Measurements from ENCODE around the gene ST6GALNAC6. TPM values are rescaled to one million over a fixed set of nuclear protein-coding genes. Genes with fewer than 3 reads are reported as not detected.
A peak's percentile ranks its signal among the peaks of the same experiment; 100 is the strongest.

The ST6GALNAC6 gene
- total RNA-seq, 4 donors from 2014 or later, result 7.7 to 88.3 (median 18.9) TPM

DNA sequence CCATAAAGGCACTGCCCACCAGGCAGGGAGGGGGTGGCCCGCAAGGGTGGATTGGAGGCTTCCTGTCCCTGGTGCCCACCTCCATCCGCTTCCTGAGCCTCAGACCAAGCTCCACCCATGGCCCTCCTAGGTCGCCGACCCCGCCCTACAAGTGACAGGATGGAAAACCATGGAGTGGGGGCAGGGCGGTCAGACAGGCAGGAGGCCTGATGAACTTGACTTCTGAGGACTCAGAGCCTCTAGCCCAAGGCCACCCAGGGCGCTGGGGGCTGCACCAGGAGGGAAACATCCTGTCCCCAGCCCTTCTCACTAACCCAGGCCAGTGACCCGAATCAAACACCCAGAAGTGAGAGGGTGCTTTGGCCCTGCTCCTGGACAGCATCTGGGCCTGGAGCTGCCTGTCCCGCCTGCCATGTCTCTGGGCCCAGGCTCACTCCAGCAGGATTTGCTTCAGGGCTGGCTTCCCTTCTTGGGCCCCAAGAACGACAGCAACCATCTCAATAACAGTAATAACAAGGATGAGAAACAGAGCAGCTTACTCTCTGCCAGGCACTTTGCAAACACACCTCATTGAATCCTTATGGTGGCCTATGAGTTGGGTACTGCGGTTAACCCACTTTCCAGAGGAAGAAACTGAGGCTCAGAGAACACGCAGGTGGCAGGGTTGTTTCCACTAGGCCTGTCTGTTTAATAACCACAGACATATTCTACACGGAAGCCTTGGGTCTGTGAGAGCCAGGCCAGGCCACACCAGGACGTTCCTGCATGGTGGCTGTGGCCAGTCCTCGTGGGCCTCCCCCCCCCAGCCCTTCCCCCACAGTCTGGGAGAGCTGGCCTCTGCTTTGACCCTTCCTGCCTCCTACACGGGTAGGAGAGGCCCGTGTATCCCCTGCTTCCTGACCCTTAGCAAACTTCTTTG lies 4.4 kb upstream of the ST6GALNAC6 start:
- Histone ChIP-seq H3K27ac (peak overlapping the region; percentile 76 to 96 (median 88)), H3K36me3 (peaks cover 0 to 8% (median 0%) of the 10 kb centered on the region in 3 donors), H3K27me3 (no peaks in the 10 kb centered on the region), H3K4me1 (peaks cover 0 to 59% (median 54%) of the 10 kb centered on the region in 4 donors), H3K4me3 (peak overlapping the region in 3 of 4 donors; percentile 10 to 34 (median 22)), H3K9me3 (no peaks in the 10 kb centered on the region)
- TF ChIP-seq, protein P1, sequence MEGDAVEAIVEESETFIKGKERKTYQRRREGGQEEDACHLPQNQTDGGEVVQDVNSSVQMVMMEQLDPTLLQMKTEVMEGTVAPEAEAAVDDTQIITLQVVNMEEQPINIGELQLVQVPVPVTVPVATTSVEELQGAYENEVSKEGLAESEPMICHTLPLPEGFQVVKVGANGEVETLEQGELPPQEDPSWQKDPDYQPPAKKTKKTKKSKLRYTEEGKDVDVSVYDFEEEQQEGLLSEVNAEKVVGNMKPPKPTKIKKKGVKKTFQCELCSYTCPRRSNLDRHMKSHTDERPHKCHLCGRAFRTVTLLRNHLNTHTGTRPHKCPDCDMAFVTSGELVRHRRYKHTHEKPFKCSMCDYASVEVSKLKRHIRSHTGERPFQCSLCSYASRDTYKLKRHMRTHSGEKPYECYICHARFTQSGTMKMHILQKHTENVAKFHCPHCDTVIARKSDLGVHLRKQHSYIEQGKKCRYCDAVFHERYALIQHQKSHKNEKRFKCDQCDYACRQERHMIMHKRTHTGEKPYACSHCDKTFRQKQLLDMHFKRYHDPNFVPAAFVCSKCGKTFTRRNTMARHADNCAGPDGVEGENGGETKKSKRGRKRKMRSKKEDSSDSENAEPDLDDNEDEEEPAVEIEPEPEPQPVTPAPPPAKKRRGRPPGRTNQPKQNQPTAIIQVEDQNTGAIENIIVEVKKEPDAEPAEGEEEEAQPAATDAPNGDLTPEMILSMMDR (IDR thresholded peaks at IDR 0.05), result no peak
- no peak for TF ChIP-seq POLR2A (IDR thresholded peaks at IDR 0.05)
- peak; percentile 73 to 96 (median 96) for DNase-seq

DNA sequence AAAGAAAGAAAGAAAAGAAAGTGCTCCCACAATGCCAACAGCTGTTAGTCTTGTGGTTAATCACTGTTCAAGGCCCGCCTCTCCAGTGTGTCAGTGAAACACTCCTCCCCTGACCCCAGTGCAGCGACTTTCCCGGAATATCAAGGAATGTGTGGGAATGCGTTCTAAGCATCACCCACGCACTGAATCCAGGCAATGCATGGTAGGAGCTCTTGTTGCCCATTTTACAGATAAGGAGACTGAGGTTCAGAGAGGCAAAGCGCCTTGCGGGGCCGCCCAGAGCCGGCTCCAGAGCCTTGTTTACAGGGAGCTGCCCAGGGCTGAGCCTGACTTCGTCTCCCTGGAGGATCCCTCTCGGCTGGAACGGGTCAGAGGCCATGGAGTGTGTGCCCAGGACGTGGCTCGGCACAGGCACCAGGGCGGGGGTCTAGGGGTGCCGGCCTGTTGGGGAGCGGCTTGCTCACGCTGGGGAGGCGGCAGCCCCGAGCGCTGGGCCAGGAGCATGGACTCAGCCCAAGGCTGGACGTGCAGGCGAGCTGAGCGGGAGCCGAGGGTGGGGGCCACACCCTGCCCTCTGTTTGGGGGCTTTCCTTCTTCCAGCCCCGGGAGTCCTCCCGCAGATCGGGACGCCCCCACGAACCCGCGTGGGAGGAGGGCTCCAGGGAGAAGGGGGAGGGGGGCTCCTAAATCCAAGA lies 823 bp downstream of the ST6GALNAC6 start:
- TF ChIP-seq POLR2A (IDR thresholded peaks at IDR 0.05), result no peak
- TF ChIP-seq, protein P1 (IDR thresholded peaks at IDR 0.05), result no peak
- peaks cover 0 to 51% (median 24%) of the 10 kb centered on the region in 4 donors for H3K4me1 ChIP-seq

DNA sequence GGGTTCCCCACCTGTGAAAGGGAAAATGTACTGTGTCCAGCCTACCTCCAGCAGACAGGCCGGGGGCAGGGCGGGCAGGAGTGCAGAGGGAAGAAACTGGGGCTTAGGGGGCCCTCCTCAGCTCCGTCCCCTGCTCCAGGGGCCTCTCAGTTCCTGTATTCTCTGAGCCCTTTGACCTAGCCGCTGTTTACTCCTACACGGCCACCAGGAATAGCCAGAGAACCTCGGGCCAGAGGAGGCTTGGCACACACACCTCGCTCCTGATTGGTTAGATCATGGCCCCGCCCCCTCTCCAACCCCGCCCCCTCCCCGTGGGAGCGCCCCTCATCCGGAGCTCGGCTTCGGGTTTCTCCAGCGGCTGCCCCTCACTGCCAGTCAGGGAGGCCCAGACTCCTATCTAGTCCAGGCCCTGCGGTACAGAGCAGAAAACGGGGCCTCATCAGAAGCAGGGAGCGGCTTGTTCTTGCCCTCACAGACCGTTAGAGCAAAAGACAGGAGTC lies 2.2 kb downstream of the ST6GALNAC6 start:
- H3K9me3 ChIP-seq, result peaks cover 0 to 3% (median 1%) of the 10 kb centered on the region in 4 donors
- H3K27me3 ChIP-seq, result no peaks in the 10 kb centered on the region
- no peak for TF ChIP-seq POLR2A (IDR thresholded peaks at IDR 0.05)
- TF ChIP-seq, protein P1 (IDR thresholded peaks at IDR 0.05), result no peak
- peaks cover 0 to 37% (median 0%) of the 10 kb centered on the region in 3 donors for H3K36me3 ChIP-seq
- DNase-seq, result peak; percentile 46 to 78 (median 72)
- H3K4me1 ChIP-seq, result peaks cover 0 to 44% (median 17%) of the 10 kb centered on the region in 4 donors
- peak overlapping the region; percentile 52 to 89 (median 78) for H3K27ac ChIP-seq
- peak overlapping the region in 3 of 4 donors; percentile 13 to 68 (median 33) for H3K4me3 ChIP-seq

More for the DNA sequence above, 823 bp downstream of the ST6GALNAC6 start:
- peak in 1 of 3 donors; percentile 57 for DNase-seq
- Histone ChIP-seq H3K9me3 (no peaks in the 10 kb centered on the region), H3K4me3 (peak overlapping the region; percentile 66 to 89 (median 76)), H3K27me3 (no peaks in the 10 kb centered on the region), H3K27ac (peak overlapping the region; percentile 80 to 91 (median 88)), H3K36me3 (peaks cover 0 to 27% (median 0%) of the 10 kb centered on the region in 3 donors)

DNA sequence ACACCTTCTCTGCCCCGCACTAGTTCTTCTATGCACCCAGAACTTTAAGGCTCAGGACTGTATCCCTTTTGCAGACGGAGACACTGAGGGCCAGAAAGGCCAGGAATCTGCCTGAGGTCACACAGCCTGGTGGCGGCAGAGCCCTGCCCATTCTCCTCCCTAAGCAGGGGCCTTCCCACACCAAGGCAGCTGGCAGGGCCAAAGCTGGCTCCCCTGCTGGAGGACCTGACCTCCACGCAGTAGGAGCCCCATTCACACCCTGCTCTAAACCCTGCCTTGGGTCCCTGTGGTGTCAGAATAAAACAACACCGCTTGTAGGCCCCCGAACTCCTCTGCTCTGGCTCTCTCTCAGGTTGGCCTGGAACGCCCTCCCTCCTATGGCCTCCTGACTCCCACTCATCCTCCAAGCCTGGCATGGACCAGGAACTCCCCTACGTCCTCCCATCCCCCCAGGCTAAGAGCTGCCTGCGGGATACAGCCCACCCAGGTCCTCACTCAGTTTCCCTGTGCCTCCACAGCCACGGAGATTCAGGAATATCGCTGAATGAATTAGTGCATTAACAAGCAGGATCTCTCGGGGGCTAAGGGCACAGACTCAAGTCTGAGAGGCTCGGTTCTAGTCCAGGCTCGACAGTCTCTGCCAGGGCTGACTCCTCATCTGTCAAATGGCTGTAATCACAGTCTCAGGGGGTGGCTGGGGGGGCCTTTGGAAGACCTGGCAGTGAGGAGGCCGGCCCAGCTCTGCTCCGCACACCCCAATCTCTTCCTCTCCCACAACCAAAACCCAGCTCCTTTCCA lies 2.8 kb downstream of the ST6GALNAC6 start:
- no peaks in the 10 kb centered on the region for H3K27me3 ChIP-seq
- peaks cover 0 to 44% (median 14%) of the 10 kb centered on the region in 4 donors for H3K4me1 ChIP-seq
- TF ChIP-seq, protein P1 (IDR thresholded peaks at IDR 0.05), result no peak
- TF ChIP-seq POLR2A (IDR thresholded peaks at IDR 0.05), result no peak
- H3K27ac ChIP-seq, result peak overlapping the region; percentile 52 to 89 (median 78)
- H3K4me3 ChIP-seq, result peak overlapping the region in 2 of 4 donors; percentile 16 to 68
- H3K36me3 ChIP-seq, result peaks cover 0 to 37% (median 0%) of the 10 kb centered on the region in 3 donors
- DNase-seq, result no peak
- peaks cover 0 to 3% (median 1%) of the 10 kb centered on the region in 4 donors for H3K9me3 ChIP-seq

All from Peyer's patch (tissue), 4 donors.